Activated CD8-positive, alpha-beta T cell treated with anti-CD3 and anti-CD28 coated beads for 36 hours (primary cell): Measurements from ENCODE around the gene SLC41A3. TPM values are rescaled to one million over a fixed set of nuclear protein-coding genes. Genes with fewer than 3 reads are reported as not detected.

ENCODE experiments used
- ATAC-seq: fragments of 200-7000 bp; cut with Tn5 transposase; one replicate; pipeline ENCODE4 v1.10.0; 2021; ENCODE audit warnings: mild to moderate bottlenecking, moderate library complexity
- CTCF ChIA-PET: fragments of 350-600 bp; sonication (Branson Sonifier 250); formaldehyde crosslinking; loops from one replicate; lab custom pipeline; 2021; ENCODE audit warnings: antibody characterized with exemption; lab: Charles Lee
- POLR2A ChIA-PET: fragments of 350-600 bp; sonication (Branson Sonifier 250); formaldehyde crosslinking; loops from one replicate; lab custom pipeline; 2021; ENCODE audit warnings: antibody characterized with exemption; lab: Charles Lee
- DNase-seq: peaks from one replicate; pipeline ENCODE4 v3.0.0-alpha.2; 2020
- H3K27ac Mint-ChIP-seq: one replicate; pipeline ENCODE4 v1.8.0; 2021; ENCODE audit warnings: mild to moderate bottlenecking, mixed read lengths
- H3K27me3 Mint-ChIP-seq: one replicate; pipeline ENCODE4 v1.8.0; 2021; ENCODE audit warnings: mixed read lengths
- H3K36me3 Mint-ChIP-seq: one replicate; pipeline ENCODE4 v1.8.0; 2021; ENCODE audit warnings: low read depth, mixed read lengths
- H3K4me1 Mint-ChIP-seq: one replicate; pipeline ENCODE4 v1.8.0; 2021; ENCODE audit warnings: low read depth, mixed read lengths
- H3K4me3 Mint-ChIP-seq: one replicate; pipeline ENCODE4 v1.8.0; 2021; ENCODE audit warnings: mild to moderate bottlenecking, moderate library complexity, mixed read lengths
- H3K9me3 Mint-ChIP-seq: one replicate; pipeline ENCODE4 v1.8.0; 2021; ENCODE audit warnings: mixed read lengths
- intact Hi-C: fragments of 100-400 bp; cut with micrococcal nuclease; formaldehyde crosslinking; loops from one replicate; pipeline ENCODE4 v1.10.0; 2022
- total RNA-seq, 2 experiments: library from RNA; stranded (reverse); gene quantifications; one replicate each; pipeline ENCODE4 v1.2.3, GENCODE V29; 2021
- TF ChIP-seq, protein P1 (sequence below): fragments of 200-600 bp; IDR thresholded peaks from one replicate; pipeline ENCODE4 v1.8.0; 2022; ENCODE audit warnings: antibody characterized with exemption, mild to moderate bottlenecking

SLC41A3 gene
- total RNA-seq, 2 experiments from 2014 or later: 19.1 to 23.4 TPM

DNA sequence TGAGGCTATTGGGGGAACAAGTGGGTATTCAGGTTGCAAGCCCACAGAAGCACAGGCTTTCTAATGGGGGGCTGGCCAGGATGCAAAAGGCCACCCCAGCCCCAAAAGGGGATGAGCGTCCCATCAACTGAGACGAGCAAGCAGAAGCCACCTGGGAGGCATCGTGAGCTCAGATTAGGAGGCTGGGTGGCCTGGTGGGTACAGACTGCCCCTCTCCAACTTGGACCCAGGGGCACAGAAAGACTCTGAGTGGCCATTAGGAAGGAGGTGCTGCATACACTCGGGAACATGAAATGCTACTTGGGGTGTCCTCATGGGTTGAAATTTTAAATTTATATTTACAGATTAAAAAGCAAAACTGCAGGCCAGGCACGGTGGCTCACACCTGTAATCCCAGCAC is 29.1 kb downstream of the SLC41A3 start:
- ATAC-seq (no peak), DNase-seq (no peak)
- intact Hi-C loops: no loop called here
- TF ChIP-seq, protein P1, sequence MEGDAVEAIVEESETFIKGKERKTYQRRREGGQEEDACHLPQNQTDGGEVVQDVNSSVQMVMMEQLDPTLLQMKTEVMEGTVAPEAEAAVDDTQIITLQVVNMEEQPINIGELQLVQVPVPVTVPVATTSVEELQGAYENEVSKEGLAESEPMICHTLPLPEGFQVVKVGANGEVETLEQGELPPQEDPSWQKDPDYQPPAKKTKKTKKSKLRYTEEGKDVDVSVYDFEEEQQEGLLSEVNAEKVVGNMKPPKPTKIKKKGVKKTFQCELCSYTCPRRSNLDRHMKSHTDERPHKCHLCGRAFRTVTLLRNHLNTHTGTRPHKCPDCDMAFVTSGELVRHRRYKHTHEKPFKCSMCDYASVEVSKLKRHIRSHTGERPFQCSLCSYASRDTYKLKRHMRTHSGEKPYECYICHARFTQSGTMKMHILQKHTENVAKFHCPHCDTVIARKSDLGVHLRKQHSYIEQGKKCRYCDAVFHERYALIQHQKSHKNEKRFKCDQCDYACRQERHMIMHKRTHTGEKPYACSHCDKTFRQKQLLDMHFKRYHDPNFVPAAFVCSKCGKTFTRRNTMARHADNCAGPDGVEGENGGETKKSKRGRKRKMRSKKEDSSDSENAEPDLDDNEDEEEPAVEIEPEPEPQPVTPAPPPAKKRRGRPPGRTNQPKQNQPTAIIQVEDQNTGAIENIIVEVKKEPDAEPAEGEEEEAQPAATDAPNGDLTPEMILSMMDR: no peak
- Mint-ChIP-seq H3K9me3 (no peaks in the 10 kb centered on the region), H3K4me1 (peaks cover 16% of the 10 kb centered on the region), H3K27me3 (no peaks in the 10 kb centered on the region), H3K27ac (no peak overlapping the region), H3K4me3 (no peak overlapping the region), H3K36me3 (no peaks in the 10 kb centered on the region)
- CTCF ChIA-PET: no interaction called here
- POLR2A ChIA-PET: no interaction called here

GRCh38 chr3:126053949-126054569 is 29.9 kb downstream of the SLC41A3 start:
- DNase-seq: no peak
- Mint-ChIP-seq H3K9me3 (no peaks in the 10 kb centered on the region), H3K27ac (no peak overlapping the region), H3K27me3 (no peaks in the 10 kb centered on the region), H3K4me1 (peaks cover 16% of the 10 kb centered on the region), H3K36me3 (no peaks in the 10 kb centered on the region), H3K4me3 (no peak overlapping the region)
- intact Hi-C loops: no loop called here
- no peak for ATAC-seq
- POLR2A ChIA-PET: no interaction called here
- CTCF ChIA-PET: no interaction called here
- TF ChIP-seq, protein P1: no peak

GRCh38 chr3:126053513-126053912 is 30.4 kb downstream of the SLC41A3 start:
- Mint-ChIP-seq H3K4me1 (peaks cover 16% of the 10 kb centered on the region), H3K4me3 (no peak overlapping the region), H3K27ac (no peak overlapping the region), H3K27me3 (no peaks in the 10 kb centered on the region), H3K9me3 (no peaks in the 10 kb centered on the region), H3K36me3 (peaks cover 1% of the 10 kb centered on the region)
- CTCF ChIA-PET: no interaction called here
- TF ChIP-seq, protein P1: no peak
- POLR2A ChIA-PET: no interaction called here
- ATAC-seq (peak; percentile 71), DNase-seq (no peak)
- intact Hi-C loops: no loop called here

DNA sequence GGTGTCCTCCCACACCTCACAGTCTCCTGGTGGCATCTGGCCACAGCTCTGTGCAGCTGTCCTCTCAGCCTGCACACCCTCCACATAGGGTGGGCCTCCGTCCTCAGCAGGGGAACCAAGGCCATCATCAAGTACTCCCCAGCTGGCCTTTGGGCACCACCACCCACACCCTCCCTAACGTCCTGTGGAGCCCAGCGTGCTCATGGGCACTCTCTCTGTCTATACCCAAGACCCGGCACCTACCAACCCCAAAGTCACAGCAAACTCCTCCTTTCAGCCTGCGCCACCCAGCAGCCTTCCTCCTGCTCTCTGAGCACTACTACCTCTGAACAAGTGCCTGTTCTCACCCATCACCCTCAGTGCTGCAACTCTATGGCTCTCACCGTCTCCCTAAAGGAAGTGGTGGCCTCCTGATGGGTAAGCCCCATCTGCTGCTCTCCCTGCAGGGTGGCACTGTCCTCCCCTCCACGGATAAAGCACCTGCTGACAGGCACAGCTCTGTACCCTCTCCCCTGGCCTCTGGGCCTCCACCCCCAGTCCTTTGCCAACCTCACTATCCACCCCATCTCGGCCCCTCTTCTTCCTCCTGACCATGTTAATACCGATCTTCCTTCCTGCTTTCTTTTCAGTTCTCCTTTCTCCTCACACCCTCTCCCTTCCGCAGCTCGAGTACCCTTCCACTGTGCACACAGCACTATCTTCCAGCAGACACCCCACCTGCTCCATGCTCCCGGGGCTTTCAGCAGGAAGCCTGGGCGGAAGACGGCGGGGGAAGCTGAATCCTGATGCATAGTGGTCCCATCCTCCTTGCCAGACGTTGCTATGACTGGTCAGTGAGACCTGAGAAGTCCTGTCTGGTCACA is 31.5 kb downstream of the SLC41A3 start:
- H3K27ac Mint-ChIP-seq: peak overlapping the region; percentile 37
- peaks cover 16% of the 10 kb centered on the region for H3K4me1 Mint-ChIP-seq
- ATAC-seq (no peak), DNase-seq (no peak)
- no peaks in the 10 kb centered on the region for H3K9me3 Mint-ChIP-seq
- CTCF ChIA-PET: no interaction called here
- intact Hi-C loops: no loop called here
- peaks cover 2% of the 10 kb centered on the region for H3K36me3 Mint-ChIP-seq
- TF ChIP-seq, protein P1: no peak
- no peak overlapping the region for H3K4me3 Mint-ChIP-seq
- POLR2A ChIA-PET: no interaction called here
- no peaks in the 10 kb centered on the region for H3K27me3 Mint-ChIP-seq

DNA sequence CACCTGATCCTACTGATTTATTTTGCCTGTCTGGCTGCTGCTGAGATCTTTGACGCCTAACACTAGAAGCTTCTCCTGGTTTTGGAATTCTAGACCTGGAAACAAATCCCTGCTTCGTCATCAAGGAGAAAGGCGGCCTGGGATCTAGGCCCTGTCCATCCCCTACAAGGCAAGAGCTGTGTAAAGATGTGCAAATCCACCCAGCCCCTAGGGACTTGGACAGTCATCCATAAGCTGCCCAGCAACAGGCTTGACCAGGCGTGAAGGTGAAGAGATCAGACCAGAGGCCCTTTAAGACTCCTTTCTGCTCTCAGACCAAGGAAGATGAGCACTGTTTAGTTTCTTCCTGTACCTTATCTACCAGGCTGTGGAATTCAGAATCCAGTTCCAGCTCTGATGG is 32.2 kb downstream of the SLC41A3 start:
- ATAC-seq: no peak
- TF ChIP-seq, protein P1: no peak
- H3K4me3 Mint-ChIP-seq: no peak overlapping the region

More for the DNA sequence above, 32.2 kb downstream of the SLC41A3 start:
- Mint-ChIP-seq H3K9me3 (no peaks in the 10 kb centered on the region), H3K4me1 (peaks cover 16% of the 10 kb centered on the region), H3K36me3 (peaks cover 2% of the 10 kb centered on the region), H3K27me3 (no peaks in the 10 kb centered on the region), H3K27ac (no peak overlapping the region)
- CTCF ChIA-PET: no interaction called here
- intact Hi-C loops: no loop called here
- POLR2A ChIA-PET: no interaction called here
- DNase-seq: no peak
